Measurements from ENCODE around the gene PACSIN2.
A peak's percentile ranks its signal among the peaks of the same experiment; 100 is the strongest.
"Not testable (repeated sequence)": the region's sequence is repeated elsewhere in the genome, so short reads cannot be mapped to it uniquely, and the experiment has no call there.

The PACSIN2 gene

GRCh38 chr22:42925598-42925997 is 89.4 kb downstream of the PACSIN2 start:
- DNase-seq: no peak

- DNase-seq: not testable (repeated sequence)
These were observed 89.9 kb downstream of the PACSIN2 start for GRCh38 chr22:42925031-42925430.

- DNase-seq: no peak
These were observed 90.5 kb downstream of the PACSIN2 start for GRCh38 chr22:42924436-42924835.

GRCh38 chr22:42922374-42923191 is 92.4 kb downstream of the PACSIN2 start:
- DNase-seq: no peak

GRCh38 chr22:42920101-42920820 is 94.7 kb downstream of the PACSIN2 start:
- no peak for DNase-seq

- DNase-seq: no peak
These were observed 95.8 kb downstream of the PACSIN2 start for GRCh38 chr22:42919199-42919598.

- DNase-seq: no peak
These were observed 96.4 kb downstream of the PACSIN2 start for GRCh38 chr22:42918500-42918899.

GRCh38 chr22:42917358-42917757 is 97.6 kb downstream of the PACSIN2 start:
- not testable (repeated sequence) for DNase-seq

GRCh38 chr22:42915980-42916765 is 98.8 kb downstream of the PACSIN2 start:
- DNase-seq: no peak

- DNase-seq: no peak
These were observed 100.4 kb downstream of the PACSIN2 start for GRCh38 chr22:42914511-42915076.

GRCh38 chr22:42913874-42914510 is 101.0 kb downstream of the PACSIN2 start:
- DNase-seq: no peak

GRCh38 chr22:42912059-42912458 is 102.9 kb downstream of the PACSIN2 start:
- DNase-seq: no peak

GRCh38 chr22:42910221-42910942 is 104.6 kb downstream of the PACSIN2 start:
- peak in 1 of 14 donors; percentile 59 for DNase-seq

- peak in 1 of 14 donors; percentile 53 for DNase-seq
These were observed 105.4 kb downstream of the PACSIN2 start for GRCh38 chr22:42909363-42910058.

- peak in 4 of 14 donors; percentile 15 to 32 (median 26) for DNase-seq
These were observed 106.6 kb downstream of the PACSIN2 start for GRCh38 chr22:42908374-42908746.

- DNase-seq: peak in 1 of 14 donors; percentile 30
These were observed 107.3 kb downstream of the PACSIN2 start for GRCh38 chr22:42907404-42908373.

- peak in 7 of 14 donors; percentile 10 to 98 (median 49) for DNase-seq
These were observed 108.2 kb downstream of the PACSIN2 start for GRCh38 chr22:42906605-42907348.

- peak in 1 of 14 donors; percentile 64 for DNase-seq
These were observed 109.2 kb downstream of the PACSIN2 start for GRCh38 chr22:42905702-42906183.

Data from C1 segment of cervical spinal cord (tissue), 14 donors.